ENCODE results near the gene SPINT1.

DNA sequence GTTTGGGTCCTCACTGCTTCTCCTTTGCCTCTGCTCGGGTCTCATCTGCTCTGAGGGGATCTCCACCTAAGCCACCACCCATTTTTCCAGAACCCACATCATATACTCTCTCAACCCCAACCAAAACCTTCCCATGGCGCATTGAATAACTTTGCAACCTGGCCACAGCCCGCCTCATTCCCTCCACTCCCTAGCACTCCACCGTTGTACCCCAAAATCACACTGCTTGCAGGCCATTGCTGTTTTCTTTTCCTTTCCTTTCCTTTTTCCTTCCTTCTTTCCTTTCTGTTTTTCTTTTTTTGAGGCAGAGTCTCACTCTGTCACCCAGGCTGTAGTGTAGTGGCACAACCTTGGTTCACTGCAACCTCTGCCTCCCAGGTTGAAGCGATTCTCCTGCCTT lies 47.3 kb downstream of the SPINT1 start:
- TF ChIP-seq EZH2 (IDR thresholded peaks at IDR 0.05; ENCODE audit: borderline replicate concordance) = no peak
- TF ChIP-seq, protein P1, sequence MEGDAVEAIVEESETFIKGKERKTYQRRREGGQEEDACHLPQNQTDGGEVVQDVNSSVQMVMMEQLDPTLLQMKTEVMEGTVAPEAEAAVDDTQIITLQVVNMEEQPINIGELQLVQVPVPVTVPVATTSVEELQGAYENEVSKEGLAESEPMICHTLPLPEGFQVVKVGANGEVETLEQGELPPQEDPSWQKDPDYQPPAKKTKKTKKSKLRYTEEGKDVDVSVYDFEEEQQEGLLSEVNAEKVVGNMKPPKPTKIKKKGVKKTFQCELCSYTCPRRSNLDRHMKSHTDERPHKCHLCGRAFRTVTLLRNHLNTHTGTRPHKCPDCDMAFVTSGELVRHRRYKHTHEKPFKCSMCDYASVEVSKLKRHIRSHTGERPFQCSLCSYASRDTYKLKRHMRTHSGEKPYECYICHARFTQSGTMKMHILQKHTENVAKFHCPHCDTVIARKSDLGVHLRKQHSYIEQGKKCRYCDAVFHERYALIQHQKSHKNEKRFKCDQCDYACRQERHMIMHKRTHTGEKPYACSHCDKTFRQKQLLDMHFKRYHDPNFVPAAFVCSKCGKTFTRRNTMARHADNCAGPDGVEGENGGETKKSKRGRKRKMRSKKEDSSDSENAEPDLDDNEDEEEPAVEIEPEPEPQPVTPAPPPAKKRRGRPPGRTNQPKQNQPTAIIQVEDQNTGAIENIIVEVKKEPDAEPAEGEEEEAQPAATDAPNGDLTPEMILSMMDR (IDR thresholded peaks at IDR 0.05; ENCODE audit: poor library complexity) = no peak
- TF ChIP-seq EZH2phosphoT487 (IDR thresholded peaks at IDR 0.05; ENCODE audit: low read depth, severe bottlenecking, unreplicated experiment) = no peak

Data from hepatocyte (in vitro differentiated cells).